Glomerular endothelial cell (primary cell): Measurements from ENCODE around the gene DIS3. TPM values are rescaled to one million over a fixed set of nuclear protein-coding genes. Genes with fewer than 3 reads are reported as not detected.
"Not testable (repeated sequence)": the region's sequence is repeated elsewhere in the genome, so short reads cannot be mapped to it uniquely, and the experiment has no call there.

ENCODE experiments used
- DNase-seq: peaks from one replicate; pipeline ENCODE4 v3.0.0-alpha.2; 2011; ENCODE audit warnings: low read depth, low spot score; ENCODE audit errors: extremely low read depth
- total RNA-seq: library from RNA; depleted of rRNA; stranded (reverse); fragments of >200 nt; gene quantifications from 2 replicates; pipeline ENCODE4 v1.2.3, GENCODE V29; 2015

DIS3 gene
- total RNA-seq, 1 donor from 2014 or later: 32.0 TPM

DNA sequence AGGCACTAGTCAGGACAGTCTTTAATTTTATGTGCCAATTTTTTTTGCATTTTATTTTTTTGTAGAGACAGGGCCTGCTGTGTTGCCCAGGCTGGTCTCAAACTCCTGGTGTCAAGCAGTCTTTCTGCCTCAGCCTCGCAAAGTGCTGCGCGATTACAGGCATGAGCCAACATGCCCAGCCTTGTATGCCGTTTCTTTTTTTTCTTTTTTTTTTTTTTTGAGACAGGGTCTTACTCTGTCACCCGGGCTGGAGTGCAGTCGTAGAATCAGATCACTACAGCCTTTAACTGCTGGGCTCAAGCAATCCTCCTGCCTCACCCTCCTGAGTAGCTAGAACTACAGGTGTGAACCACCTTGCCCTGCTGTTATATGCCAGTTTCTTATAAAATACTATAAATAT lies 27.6 kb downstream of the DIS3 start:
- DNase-seq: no peak

DNA sequence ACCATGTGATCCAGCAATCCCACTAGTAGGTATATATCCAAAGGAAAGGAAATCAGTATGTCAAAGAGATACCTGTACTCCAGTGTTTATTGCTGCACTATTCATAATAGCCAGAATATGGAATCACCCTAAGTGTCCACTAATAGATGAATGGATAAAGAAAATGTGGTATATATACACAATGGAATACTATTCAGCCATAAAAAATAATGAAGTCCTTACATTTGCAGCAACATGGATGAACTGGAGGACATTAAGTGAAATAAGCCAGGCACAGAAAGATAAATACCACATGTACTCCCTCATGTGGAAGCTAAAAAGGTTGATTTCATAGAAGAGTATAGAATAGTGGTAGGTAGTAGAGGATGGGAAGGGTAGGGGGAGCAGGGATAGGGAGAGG lies 30.5 kb downstream of the DIS3 start:
- DNase-seq: no peak

- DNase-seq: no peak
Observed at GRCh38 chr13:72745260-72745659, 36.4 kb downstream of the DIS3 start.

DNA sequence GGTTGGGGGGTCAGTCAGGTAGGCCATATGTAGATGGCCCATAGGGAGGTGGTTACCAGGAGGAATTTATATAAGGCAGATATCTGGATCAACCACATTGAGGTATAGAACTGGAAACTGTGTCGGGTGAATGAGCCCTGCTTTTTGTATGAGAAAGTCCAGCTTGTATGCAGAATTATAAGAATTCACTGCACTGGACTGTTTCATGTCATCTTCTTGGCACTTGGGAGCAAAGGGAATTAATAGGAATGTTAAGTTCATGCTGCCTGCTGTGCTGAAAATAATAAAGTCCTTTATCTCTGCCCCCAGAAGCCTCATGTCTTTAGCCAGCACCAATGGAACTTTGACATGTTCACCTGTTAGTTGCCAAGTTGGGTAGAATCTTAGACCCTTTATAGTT lies 41.7 kb downstream of the DIS3 start:
- no peak for DNase-seq

DNA sequence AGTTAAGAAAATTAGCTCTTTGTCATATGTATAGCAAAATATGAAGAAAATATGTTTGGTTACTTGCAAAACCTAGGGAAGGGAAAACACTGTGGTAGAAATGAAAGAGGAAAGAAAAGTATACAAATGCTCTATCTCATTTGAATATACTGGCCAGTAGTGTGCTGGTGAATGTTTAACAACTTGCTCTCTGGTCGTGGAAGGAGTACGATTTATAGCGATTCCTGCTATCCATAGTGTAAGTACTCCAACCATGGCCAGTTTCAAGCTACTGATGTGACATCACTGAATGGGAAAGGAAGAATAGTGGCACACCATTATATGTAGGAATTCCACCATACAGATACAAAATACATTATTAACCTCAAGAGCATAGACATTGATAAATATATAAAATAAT lies 44.7 kb downstream of the DIS3 start:
- no peak for DNase-seq

- DNase-seq: no peak
Observed at GRCh38 chr13:72728290-72728605, 53.5 kb downstream of the DIS3 start.

DNA sequence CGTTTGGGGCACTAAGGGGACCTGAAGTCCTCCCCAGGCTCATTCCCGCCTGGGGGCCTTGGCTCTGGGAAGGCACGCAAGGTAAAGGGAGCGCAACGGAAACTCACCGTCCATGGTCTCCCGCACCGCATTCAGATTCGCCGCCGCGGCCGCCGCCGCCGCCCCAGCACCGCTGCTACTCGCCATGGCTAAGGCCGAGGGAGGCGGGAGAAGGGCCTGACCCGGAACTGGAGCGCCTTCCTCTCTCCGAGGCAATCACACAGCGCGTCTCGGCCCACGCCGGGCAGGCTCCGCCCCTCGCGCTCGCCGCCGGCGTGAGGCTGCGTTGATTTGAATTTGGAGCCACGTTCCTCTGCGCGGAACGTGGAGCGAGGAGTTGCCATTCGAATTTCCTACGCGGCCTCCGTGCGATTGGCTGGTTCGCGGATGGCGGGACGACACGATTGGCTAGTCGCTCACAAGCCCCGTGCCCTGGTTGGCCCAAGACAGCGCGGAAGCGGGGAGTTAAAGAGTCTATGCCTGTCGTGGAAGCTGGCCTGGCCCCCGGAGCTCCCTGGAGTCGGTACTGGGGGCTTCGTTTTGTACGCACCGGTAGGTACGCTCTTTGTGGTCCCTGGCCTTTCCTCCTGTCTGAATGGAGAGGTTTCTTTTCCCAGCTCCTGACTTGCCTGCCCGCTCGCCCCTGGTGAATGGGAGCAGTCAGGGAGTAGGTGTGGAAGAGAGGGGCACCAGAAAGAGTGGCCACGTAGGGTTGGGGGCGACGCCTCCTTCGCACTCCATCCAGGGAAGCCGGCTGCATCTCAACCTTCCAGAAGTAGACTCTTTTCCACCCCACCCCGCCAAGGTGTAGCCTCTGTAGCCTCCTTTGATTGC lies 54.0 kb downstream of the DIS3 start, which contains the start of the genes BORA and MZT1:
Gene BORA (plus strand): TSS at position 507 of the 873 bp plus-strand sequence. CDS start 1,018 bp downstream, outside the sequence.
Gene MZT1 (minus strand): TSS at position 213 of the 873 bp plus-strand sequence. CDS start 27 bp downstream, at position 186.
- peak; percentile 88 for DNase-seq

DNA sequence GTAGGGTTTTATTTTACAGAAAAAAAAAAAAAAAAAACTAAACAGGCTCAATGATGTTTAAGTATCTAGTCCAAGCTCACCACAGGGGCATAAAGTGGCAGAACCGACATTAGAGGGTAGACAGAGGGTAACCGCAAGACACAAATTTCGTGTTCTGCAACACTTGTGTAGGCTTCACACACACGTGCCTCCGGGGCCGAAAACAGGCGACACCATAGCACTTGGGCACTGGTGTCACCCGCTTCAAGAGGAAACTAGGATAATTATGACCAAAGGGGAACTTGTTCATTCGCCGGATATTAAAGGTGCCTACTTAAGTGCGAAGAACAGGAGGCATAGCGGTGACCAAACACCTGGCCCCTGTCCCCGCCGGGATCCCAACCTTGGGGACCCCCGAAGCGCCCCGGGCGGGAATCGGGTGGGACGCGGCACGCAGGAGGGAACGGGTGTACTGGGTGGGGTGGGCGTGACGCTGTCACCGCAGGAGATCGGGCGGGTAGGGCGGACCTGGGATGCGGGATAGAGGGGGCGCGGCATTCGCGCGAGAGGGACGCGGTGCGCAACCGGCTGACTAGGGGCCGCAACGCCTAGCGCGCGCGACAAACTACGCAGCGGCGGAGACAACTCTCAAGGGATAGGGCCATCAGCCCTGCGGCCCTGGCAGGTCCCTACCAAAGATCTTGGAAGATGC lies 54.8 kb downstream of the DIS3 start:
- DNase-seq: no peak

GRCh38 chr13:72726185-72726584 lies 55.5 kb downstream of the DIS3 start:
- DNase-seq: not testable (repeated sequence)

- DNase-seq: no peak
Observed at GRCh38 chr13:72716776-72717175, 64.9 kb downstream of the DIS3 start.

Other genes starting within 250 kb of the DIS3 start
- 7.9 and 13.0 TPM in 2 replicates for gene MZT1, start 54.3 kb downstream of the DIS3 start, total RNA-seq
- gene BORA, start 54.0 kb downstream of the DIS3 start, total RNA-seq: 4.4 and 12.5 TPM in 2 replicates
- gene PIBF1, start 233 bp upstream of the DIS3 start, total RNA-seq: 10.0 and 20.3 TPM in 2 replicates